SK-N-SH (cell line): ENCODE results near the gene RTN4.

ENCODE experiments used
- FOXM1 ChIP-seq: IDR thresholded peaks from 2 replicates; pipeline ENCODE4 v1.4.0; 2012; ENCODE audit warnings: low read depth, mild to moderate bottlenecking
- POLR2AphosphoS5 ChIP-seq: IDR thresholded peaks from 2 replicates; pipeline ENCODE4 v1.6.1; 2012; ENCODE audit warnings: low read depth, low read length
- RXRA ChIP-seq: IDR thresholded peaks from 2 replicates; pipeline ENCODE4 v1.4.0; 2012; ENCODE audit warnings: low read depth, mild to moderate bottlenecking, borderline replicate concordance
- TAF1 ChIP-seq: IDR thresholded peaks from 2 replicates; pipeline ENCODE4 v1.6.1; 2012; ENCODE audit warnings: low read depth, mild to moderate bottlenecking, low read length, moderate library complexity, borderline replicate concordance
- TF ChIP-seq, protein P1 (sequence below): IDR thresholded peaks from 2 replicates; pipeline ENCODE4 v1.4.0; 2012; ENCODE audit warnings: low read depth
- TF ChIP-seq, protein P2 (sequence below): IDR thresholded peaks from 2 replicates; pipeline ENCODE4 v1.6.1; 2012; ENCODE audit warnings: mild to moderate bottlenecking, low read depth, low read length, moderate library complexity
- TF ChIP-seq, protein P3 (sequence below): fragments of 200-600 bp; sonication (generic); IDR thresholded peaks from 2 replicates; pipeline ENCODE4 v1.6.1; 2017; ENCODE audit warnings: antibody characterized with exemption, mild to moderate bottlenecking, moderate library complexity

DNA sequence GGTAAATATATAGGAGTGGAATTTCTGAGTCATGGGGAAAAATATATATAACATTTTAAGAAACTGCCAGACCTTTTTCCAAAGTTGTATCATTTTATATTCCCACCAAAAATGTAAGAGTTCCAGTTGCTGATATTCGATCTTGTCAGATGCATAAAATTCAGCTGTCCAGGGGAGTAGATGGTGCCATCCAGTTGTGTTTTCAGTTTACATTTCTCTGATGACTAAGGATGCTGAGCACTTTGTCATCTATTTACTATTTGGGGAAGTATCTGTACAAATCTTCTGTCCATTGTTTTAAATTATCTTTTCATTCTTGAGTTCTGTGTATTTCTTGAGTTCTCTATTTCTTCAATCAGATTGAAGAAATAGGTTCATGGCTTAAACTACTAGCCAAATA, 126.1 kb downstream of the RTN4 start:
- TF ChIP-seq FOXM1 (no peak), POLR2AphosphoS5 (no peak), TAF1 (no peak), RXRA (no peak)
- TF ChIP-seq, protein P1, sequence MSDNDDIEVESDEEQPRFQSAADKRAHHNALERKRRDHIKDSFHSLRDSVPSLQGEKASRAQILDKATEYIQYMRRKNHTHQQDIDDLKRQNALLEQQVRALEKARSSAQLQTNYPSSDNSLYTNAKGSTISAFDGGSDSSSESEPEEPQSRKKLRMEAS, result no peak
- TF ChIP-seq, protein P2, sequence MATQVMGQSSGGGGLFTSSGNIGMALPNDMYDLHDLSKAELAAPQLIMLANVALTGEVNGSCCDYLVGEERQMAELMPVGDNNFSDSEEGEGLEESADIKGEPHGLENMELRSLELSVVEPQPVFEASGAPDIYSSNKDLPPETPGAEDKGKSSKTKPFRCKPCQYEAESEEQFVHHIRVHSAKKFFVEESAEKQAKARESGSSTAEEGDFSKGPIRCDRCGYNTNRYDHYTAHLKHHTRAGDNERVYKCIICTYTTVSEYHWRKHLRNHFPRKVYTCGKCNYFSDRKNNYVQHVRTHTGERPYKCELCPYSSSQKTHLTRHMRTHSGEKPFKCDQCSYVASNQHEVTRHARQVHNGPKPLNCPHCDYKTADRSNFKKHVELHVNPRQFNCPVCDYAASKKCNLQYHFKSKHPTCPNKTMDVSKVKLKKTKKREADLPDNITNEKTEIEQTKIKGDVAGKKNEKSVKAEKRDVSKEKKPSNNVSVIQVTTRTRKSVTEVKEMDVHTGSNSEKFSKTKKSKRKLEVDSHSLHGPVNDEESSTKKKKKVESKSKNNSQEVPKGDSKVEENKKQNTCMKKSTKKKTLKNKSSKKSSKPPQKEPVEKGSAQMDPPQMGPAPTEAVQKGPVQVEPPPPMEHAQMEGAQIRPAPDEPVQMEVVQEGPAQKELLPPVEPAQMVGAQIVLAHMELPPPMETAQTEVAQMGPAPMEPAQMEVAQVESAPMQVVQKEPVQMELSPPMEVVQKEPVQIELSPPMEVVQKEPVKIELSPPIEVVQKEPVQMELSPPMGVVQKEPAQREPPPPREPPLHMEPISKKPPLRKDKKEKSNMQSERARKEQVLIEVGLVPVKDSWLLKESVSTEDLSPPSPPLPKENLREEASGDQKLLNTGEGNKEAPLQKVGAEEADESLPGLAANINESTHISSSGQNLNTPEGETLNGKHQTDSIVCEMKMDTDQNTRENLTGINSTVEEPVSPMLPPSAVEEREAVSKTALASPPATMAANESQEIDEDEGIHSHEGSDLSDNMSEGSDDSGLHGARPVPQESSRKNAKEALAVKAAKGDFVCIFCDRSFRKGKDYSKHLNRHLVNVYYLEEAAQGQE, result no peak
- TF ChIP-seq, protein P3, sequence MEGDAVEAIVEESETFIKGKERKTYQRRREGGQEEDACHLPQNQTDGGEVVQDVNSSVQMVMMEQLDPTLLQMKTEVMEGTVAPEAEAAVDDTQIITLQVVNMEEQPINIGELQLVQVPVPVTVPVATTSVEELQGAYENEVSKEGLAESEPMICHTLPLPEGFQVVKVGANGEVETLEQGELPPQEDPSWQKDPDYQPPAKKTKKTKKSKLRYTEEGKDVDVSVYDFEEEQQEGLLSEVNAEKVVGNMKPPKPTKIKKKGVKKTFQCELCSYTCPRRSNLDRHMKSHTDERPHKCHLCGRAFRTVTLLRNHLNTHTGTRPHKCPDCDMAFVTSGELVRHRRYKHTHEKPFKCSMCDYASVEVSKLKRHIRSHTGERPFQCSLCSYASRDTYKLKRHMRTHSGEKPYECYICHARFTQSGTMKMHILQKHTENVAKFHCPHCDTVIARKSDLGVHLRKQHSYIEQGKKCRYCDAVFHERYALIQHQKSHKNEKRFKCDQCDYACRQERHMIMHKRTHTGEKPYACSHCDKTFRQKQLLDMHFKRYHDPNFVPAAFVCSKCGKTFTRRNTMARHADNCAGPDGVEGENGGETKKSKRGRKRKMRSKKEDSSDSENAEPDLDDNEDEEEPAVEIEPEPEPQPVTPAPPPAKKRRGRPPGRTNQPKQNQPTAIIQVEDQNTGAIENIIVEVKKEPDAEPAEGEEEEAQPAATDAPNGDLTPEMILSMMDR, result no peak
